GM19239 (cell line): Measurements from ENCODE around the gene CHD2.

ENCODE experiments used
- DNase-seq: peaks from one replicate; pipeline ENCODE4 v3.0.0; 2011; ENCODE audit warnings: low spot score; ENCODE audit not compliant: insufficient read length
- FAIRE-seq: peaks from 2 replicates; lab custom pipeline; 2011; peaks lifted over from hg19 to GRCh38; lab: Jason Lieb, UNC

Gene CHD2

DNA sequence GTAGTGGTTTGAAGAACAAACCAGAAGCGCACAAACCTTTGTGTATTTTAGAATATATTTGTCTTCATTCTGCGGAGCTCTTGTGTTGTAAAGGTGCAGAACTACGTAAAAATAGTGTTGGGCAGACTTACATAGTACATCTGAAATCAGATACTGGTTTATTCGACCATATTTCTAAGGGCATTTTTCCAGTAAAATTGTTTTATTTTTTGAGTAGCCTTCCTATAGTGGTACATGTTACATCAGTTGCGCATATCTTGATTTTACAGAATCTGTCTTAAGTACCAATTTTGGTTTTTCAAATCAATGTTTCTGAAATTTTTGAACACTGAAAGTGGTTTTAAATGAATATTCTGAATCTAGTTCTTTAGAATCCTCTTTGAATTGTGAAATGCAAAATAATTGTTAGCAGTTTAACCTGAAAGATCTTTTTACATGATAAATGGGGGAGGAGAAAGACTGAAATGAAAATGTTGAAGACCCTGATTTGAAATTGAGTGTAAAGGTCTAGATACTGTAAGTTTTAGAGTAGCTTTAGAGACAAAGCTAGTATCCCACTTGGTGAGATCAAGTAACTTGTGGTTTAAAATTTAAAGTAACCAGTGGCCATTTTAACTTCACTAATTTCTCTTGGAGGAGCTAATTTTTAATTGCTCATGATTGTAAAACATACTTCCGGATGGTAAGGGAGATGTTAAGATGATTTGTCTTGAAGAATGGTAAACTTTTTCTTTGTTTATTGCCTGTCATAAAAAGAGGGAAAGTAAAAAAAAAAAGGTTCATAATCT, 15.5 kb upstream of the CHD2 start:
- no peak for DNase-seq
- FAIRE-seq, result peak; percentile 80

DNA sequence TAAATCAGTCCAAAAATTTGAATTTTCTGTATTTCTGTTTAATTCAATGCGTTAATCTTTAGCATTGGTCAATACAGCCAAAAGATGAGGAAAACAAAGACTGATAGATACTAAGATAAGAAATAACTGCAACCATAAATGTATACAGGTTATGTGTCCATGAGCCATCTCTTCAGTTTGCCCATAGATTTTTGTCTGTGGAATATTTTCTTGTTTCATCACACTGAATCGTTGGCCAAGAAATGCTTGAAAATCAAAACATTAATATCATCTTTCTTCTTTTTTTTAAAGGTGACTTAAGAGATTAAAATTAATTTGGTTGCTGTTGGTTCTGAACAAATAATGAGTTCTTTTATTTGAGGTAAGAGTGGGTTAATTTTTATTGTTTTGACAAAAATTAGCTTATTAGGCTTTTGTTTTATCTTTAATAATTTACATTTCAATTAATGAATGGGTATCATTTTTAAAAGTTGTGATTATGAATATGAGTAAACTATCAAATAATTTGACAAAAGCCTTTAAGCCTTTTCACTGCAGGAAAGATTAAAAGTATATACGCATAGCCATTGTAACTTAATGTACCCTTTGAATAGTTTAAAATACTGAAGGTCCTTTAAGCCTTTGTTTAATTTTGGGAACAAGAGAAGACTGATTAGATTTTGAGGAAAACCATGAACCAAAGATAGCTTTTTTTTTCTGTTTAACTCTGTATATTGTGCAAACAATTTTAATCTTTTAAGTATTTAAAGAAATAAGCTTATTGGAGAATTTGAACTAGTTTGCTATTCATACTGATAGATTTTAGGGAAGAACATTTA, 14.7 kb upstream of the CHD2 start:
- FAIRE-seq, result peak; percentile 71
- DNase-seq, result no peak

- FAIRE-seq (no peak), DNase-seq (no peak)
Observed at GRCh38 chr15:92886042-92886537, 14.0 kb upstream of the CHD2 start.

DNA sequence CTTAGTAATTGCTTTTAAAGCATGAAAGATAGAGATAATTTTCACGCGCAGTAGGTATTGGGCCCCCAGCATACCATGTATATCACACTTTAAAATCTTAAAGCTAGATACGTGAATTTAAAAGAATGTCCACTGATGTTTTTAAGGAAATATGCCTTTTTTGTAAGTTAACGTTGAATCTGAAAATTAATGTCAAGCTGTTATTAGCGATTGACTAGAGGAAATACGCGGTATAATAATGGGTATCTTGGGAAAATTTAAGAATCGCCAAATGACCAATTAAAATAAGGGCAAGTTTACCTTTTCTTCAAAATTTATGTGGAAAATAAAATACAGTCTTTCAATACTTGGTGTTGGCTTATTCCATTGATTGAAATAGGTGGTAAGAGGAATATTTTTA, 13.3 kb upstream of the CHD2 start:
- FAIRE-seq (no peak), DNase-seq (no peak)

DNA sequence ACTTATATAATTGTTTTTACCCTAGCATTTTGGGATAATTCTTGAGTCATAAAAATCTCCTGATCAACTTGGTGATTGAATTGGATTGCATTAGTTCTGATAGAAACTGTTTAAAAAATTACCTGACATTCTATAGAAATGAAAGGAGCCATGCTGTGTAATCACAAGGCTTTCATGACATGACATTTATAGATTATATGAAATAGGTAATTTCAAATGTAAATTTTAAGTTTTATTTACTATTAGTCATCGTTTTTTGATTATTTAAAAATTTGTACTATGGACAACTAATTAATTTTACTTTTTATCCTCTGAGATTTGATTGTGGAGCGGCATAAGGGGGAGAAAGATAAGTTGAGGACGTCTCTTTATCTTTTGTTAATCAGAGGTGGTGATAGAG, 12.3 kb upstream of the CHD2 start:
- FAIRE-seq, result no peak
- DNase-seq, result no peak

DNA sequence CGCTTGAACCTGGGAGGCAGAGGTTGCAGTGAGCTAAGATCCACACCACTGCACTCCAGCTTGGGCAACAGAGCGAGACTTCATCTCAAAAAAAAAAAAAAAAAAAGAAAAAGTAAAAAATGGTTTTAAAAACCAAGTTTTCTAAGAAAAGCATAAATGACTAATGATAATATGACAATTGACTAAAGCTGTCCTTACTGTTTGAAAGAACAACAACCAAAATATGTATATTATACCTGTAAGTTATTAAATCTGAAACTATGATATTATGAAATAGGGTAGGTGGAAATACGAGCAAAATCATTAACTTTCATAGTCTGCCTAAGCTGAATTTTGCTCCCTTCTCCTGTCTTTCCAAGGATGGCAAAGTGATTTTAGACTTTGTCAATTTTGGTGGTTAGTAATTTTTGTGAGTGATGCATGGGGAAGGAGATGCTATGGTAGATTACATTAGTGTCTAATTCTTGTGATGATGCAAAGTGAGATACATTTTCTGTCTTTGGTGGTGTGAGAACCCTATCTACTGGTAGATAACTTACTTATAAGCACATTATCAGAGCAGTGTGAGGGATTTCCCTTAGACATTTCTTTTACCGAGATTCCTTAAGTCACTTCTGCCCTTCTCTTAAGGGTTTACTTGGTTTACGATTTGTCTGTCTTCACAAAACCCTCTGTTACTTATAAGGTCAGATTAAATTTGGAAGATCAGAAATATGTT, 10.6 kb upstream of the CHD2 start:
- DNase-seq (no peak), FAIRE-seq (peak; percentile 4)

- no peak for DNase-seq
- peak; percentile 71 for FAIRE-seq
Observed at GRCh38 chr15:92891533-92892200, 8.5 kb upstream of the CHD2 start.

DNA sequence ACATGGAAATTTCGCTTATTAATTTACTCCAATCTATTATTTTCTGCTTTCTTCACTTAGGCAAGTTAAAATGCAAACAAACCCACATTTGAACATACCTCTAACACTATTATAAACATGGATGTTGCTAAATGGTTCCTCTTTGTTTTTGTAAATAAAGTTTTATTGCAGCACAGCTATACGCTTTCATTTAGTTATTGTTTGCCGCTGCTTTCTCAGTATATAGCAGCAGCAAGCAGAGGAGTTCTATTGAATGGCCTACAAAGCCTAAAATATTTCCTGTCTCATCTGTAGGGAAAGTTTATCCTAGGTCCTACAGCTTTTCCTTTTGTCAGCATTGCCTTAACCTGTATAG, 7.9 kb upstream of the CHD2 start:
- DNase-seq, result no peak
- no peak for FAIRE-seq

- no peak for FAIRE-seq
Observed at GRCh38 chr15:92893200-92893599, 6.9 kb upstream of the CHD2 start.

GRCh38 chr15:92896561-92896960, 3.6 kb upstream of the CHD2 start:
- no peak for FAIRE-seq
- DNase-seq, result no peak

More at GRCh38 chr15:92893200-92893599, 6.9 kb upstream of the CHD2 start:
- DNase-seq, result no peak

GRCh38 chr15:92897620-92898019, 2.5 kb upstream of the CHD2 start:
- FAIRE-seq, result no peak

GRCh38 chr15:92898988-92899582, 1.0 kb upstream of the CHD2 start:
- DNase-seq (no peak), FAIRE-seq (peak; percentile 26)

More at GRCh38 chr15:92897620-92898019, 2.5 kb upstream of the CHD2 start:
- DNase-seq, result no peak

GRCh38 chr15:92899601-92899947, 550 bp upstream of the CHD2 start:
- no peak for DNase-seq
- FAIRE-seq, result no peak

GRCh38 chr15:92900731-92901071, 577 bp downstream of the CHD2 start:
- FAIRE-seq (no peak), DNase-seq (no peak)

GRCh38 chr15:92901072-92901761, 1.1 kb downstream of the CHD2 start:
- DNase-seq (no peak), FAIRE-seq (peak; percentile 54)

DNA sequence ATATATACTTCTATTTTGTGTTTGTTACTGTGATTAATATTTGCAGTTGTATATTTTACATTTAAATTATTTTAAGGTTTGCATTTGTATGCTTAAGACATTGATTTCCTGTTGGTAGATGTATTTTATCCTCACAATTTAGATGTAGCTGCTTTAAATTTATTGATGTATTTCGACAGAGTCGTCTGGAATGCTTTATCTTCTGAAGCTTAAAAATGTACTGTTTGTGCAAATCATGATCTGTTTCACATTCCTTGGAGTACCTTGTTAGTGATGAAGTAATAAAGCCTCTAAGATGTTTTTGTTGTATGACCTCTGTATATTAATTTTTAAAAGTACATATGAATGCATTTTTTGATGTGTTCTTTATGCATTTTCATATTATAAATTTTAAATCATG, 1.9 kb downstream of the CHD2 start:
- no peak for FAIRE-seq

GRCh38 chr15:92902737-92903593, 2.8 kb downstream of the CHD2 start:
- peak; percentile 79 for FAIRE-seq
- no peak for DNase-seq

More for the DNA sequence above, 1.9 kb downstream of the CHD2 start:
- DNase-seq, result no peak

DNA sequence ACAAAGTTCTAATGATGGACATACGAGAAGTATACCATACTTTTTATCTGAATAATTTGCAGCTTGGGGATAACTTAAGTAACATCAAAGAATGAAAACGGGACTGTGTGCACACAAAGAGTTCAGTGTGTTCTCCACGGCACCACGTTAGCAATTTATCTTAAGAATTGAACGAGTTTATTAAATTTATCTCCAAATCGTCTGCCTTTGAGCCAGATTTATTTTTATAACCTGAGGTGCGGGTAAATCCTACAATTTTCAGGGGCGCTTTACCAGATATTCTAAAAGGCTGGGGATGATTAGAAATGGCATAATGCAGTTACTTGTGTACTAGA, 3.5 kb downstream of the CHD2 start:
- no peak for DNase-seq
- FAIRE-seq, result no peak
